Tibial nerve (tissue), 3 donors: Measurements from ENCODE around the gene CHSY3.

Source experiments
- CTCF ChIP-seq, 5 experiments: fragments of 200-600 bp in 3 of 5; fragments of 450-650 bp in 2 of 5; sonication (generic) in 3 of 5; IDR thresholded peaks; one replicate each; pipeline ENCODE4 v1.5.1; 2016 to 2019; ENCODE audit warnings: antibody characterized with exemption in 5 of 5, mild to moderate bottlenecking in 3 of 5, moderate library complexity in 2 of 5
- POLR2A ChIP-seq, 2 donors: fragments of 450-650 bp; IDR thresholded peaks; one replicate each; pipeline ENCODE4 v1.6.1; 2017; ENCODE audit warnings: antibody characterized with exemption in 2 of 2, mild to moderate bottlenecking in 2 of 2, moderate library complexity in 2 of 2

- TF ChIP-seq CTCF (IDR thresholded peaks at IDR 0.05) (no peak), POLR2A (IDR thresholded peaks at IDR 0.05) (no peak)
Measured at GRCh38 chr5:129963359-129963758, 59.1 kb downstream of the CHSY3 start.
